Thymus (tissue), 11 donors: Measurements from ENCODE around the gene TMEM131L. TPM values are rescaled to one million over a fixed set of nuclear protein-coding genes. Genes with fewer than 3 reads are reported as not detected.

Experiments used
- DNase-seq, 9 donors: peaks; one replicate each; pipeline ENCODE4 v3.0.0-alpha.2; 2013; ENCODE audit warnings: low spot score in 9 of 9, low read depth in 6 of 9, missing footprints in 1 of 9
- H3K27ac ChIP-seq, 2 donors: one replicate each; pipeline ENCODE4 v1.5.1; 2013; ENCODE audit warnings: control low read depth in 1 of 2, low read depth in 1 of 2, low read length in 1 of 2, mild to moderate bottlenecking in 1 of 2, moderate library complexity in 1 of 2
- H3K27me3 ChIP-seq, 2 donors: one replicate each; pipeline ENCODE4 v1.5.1; 2013; ENCODE audit warnings: low read length in 1 of 2; ENCODE audit not compliant: control insufficient read depth in 2 of 2, insufficient read depth in 1 of 2
- H3K36me3 ChIP-seq, 2 donors: one replicate each; pipeline ENCODE4 v1.5.1; 2013; ENCODE audit warnings: low read length in 1 of 2, mild to moderate bottlenecking in 1 of 2, moderate library complexity in 1 of 2; ENCODE audit not compliant: control insufficient read depth in 2 of 2, insufficient read depth in 2 of 2
- H3K4me1 ChIP-seq, 2 donors: one replicate each; pipeline ENCODE4 v1.5.1; 2013; ENCODE audit warnings: low read length in 2 of 2; ENCODE audit not compliant: control insufficient read depth in 2 of 2, insufficient read depth in 2 of 2
- H3K4me3 ChIP-seq, 2 donors: one replicate each; pipeline ENCODE4 v1.5.1; 2013; ENCODE audit warnings: low read length in 2 of 2, control low read depth in 1 of 2, mild to moderate bottlenecking in 1 of 2
- H3K9me3 ChIP-seq, 2 donors: one replicate each; pipeline ENCODE4 v1.5.1; 2013; ENCODE audit warnings: low read length in 1 of 2, mild to moderate bottlenecking in 1 of 2; ENCODE audit not compliant: control insufficient read depth in 2 of 2, insufficient read depth in 1 of 2
- WGBS: extraction: QIAGEN DNeasy Blood & Tissue Kit; methylation state at CpG from one replicate; pipeline ENCODE4 v1.1.7; 2013; 5-methylcytosine and 5-hydroxymethylcytosine counted together
- polyA plus RNA-seq: library from polyadenylated mRNA; stranded (reverse); fragments of 200-250 nt; gene quantifications from one replicate; pipeline ENCODE4 v1.2.3, GENCODE V29; 2013
- total RNA-seq: library from RNA; stranded (reverse); fragments of 120-200 nt; gene quantifications from one replicate; pipeline ENCODE4 v1.2.4, GENCODE V29; 2013
- donor health status: healthy.

TMEM131L gene
- total and polyA plus RNA-seq, 2 donors, result 32.8 to 40.9 TPM

- Histone ChIP-seq H3K4me3 (no peak overlapping the region), H3K9me3 (no peaks in the 10 kb centered on the region), H3K4me1 (no peaks in the 10 kb centered on the region), H3K27ac (no peak overlapping the region), H3K27me3 (no peaks in the 10 kb centered on the region), H3K36me3 (peaks cover 23 to 95% of the 10 kb centered on the region in 2 donors)
- 76% methylated on average over 5 of the region's 5 CpGs for WGBS
- DNase-seq, result no peak
These were observed 144.6 kb downstream of the TMEM131L start for GRCh38 chr4:153610623-153611376.

- Histone ChIP-seq H3K27me3 (no peaks in the 10 kb centered on the region), H3K36me3 (peaks cover 19 to 92% of the 10 kb centered on the region in 2 donors), H3K4me3 (no peak overlapping the region), H3K9me3 (no peaks in the 10 kb centered on the region), H3K27ac (no peak overlapping the region), H3K4me1 (no peaks in the 10 kb centered on the region)
- no peak for DNase-seq
- 98% methylated on average over 3 of the region's 3 CpGs for WGBS
These were observed 145.5 kb downstream of the TMEM131L start for GRCh38 chr4:153611679-153612078.

DNA sequence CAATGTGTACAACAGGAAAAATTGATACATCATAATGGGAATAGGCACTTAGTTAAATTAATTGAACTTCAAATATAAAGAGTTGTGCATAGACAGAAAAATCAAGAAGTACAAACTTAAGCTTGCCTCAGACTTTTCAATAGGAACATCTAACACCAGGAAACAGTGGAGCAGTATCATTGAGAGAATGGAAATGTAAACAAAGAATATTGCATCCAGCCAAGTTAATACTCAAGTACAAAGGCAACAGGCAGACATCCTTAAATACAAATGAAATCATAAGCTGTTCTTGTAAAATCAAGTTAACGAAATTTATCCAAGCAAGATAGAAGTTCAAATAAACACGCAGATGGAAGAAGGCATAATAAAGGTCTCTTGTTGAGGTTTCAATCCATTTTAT lies 146.7 kb downstream of the TMEM131L start:
- peaks cover 17 to 92% of the 10 kb centered on the region in 2 donors for H3K36me3 ChIP-seq
- no peaks in the 10 kb centered on the region for H3K27me3 ChIP-seq
- WGBS, result 99% methylated on average over 2 of the region's 2 CpGs
- no peak for DNase-seq
- no peaks in the 10 kb centered on the region for H3K9me3 ChIP-seq
- no peaks in the 10 kb centered on the region for H3K4me1 ChIP-seq
- H3K4me3 ChIP-seq, result no peak overlapping the region
- no peak overlapping the region for H3K27ac ChIP-seq

- Histone ChIP-seq H3K4me3 (no peak overlapping the region), H3K36me3 (peaks cover 29 to 94% of the 10 kb centered on the region in 2 donors), H3K9me3 (no peaks in the 10 kb centered on the region), H3K27me3 (no peaks in the 10 kb centered on the region), H3K4me1 (no peaks in the 10 kb centered on the region), H3K27ac (no peak overlapping the region)
- WGBS, result 96% methylated on average over 8 of the region's 8 CpGs
- DNase-seq, result no peak
These were observed 149.9 kb downstream of the TMEM131L start for GRCh38 chr4:153616006-153616555.

DNA sequence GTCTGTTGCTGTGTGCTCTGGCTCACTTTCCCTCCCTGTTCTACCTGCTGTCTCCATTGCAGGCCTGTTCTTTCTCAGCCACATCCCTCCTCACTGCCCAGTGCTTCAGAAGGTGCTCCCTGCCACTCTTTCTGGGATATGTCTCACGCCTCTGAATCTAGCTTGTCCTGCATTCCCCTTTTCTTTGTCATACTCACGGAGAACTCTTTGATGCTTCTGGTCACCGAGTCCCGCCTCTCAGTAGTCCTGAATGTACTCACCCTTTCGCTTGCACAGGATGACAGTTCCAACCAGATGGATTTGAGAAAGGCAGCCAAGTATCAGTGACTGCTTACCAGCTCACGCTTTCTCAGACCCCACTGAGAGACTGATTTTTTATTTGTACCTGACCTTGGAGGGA lies 152.7 kb downstream of the TMEM131L start:
- DNase-seq, result no peak
- Histone ChIP-seq H3K27ac (no peak overlapping the region), H3K4me1 (no peaks in the 10 kb centered on the region), H3K27me3 (no peaks in the 10 kb centered on the region), H3K36me3 (peaks cover 51 to 95% of the 10 kb centered on the region in 2 donors), H3K4me3 (no peak overlapping the region), H3K9me3 (no peaks in the 10 kb centered on the region)
- WGBS, result 97% methylated on average over 6 of the region's 6 CpGs

DNA sequence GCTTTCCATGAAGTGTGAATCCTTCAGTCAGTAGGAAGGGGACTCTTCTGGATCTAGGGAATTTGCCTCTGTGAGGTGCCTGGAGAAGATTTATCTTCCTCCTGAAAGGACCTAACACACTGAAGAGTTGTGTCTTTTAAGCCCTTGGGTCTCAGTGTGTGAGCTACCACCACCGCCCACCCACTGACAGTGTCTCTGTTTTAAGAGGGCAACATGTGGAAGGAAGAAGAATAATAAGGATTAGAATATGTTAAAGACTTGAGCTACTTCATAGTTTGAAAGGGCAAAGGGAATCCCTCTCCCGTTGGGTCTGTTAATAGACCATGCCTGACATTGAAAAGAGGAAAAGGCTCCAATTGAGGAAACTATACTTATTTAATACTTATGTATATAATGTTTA lies 153.7 kb downstream of the TMEM131L start:
- H3K4me1 ChIP-seq, result no peaks in the 10 kb centered on the region
- H3K36me3 ChIP-seq, result peaks cover 53 to 95% of the 10 kb centered on the region in 2 donors
- H3K4me3 ChIP-seq, result no peak overlapping the region
- no peak overlapping the region for H3K27ac ChIP-seq
- no peaks in the 10 kb centered on the region for H3K27me3 ChIP-seq
- no peak for DNase-seq
- H3K9me3 ChIP-seq, result no peaks in the 10 kb centered on the region
- 95% methylated on average over 2 of the region's 2 CpGs for WGBS

DNA sequence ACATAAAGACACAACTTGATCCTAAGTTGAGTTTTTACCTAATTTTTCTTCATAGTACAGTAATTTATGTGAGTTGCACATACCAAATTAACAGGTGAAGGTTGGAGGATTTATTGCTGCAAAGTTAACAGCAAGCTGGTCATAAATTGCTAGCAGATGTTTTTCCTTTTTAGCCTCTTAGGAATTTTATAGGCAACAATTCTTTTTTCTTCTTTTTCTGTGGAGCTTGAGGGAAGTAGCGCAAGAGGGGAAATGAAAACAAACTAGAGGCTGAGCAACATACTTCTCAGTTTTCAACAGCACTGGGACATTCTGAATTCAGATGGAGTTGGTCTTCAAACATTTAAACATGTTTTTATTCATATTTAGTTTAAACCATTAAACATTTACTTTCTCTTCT lies 154.2 kb downstream of the TMEM131L start:
- peaks cover 55 to 95% of the 10 kb centered on the region in 2 donors for H3K36me3 ChIP-seq

DNA sequence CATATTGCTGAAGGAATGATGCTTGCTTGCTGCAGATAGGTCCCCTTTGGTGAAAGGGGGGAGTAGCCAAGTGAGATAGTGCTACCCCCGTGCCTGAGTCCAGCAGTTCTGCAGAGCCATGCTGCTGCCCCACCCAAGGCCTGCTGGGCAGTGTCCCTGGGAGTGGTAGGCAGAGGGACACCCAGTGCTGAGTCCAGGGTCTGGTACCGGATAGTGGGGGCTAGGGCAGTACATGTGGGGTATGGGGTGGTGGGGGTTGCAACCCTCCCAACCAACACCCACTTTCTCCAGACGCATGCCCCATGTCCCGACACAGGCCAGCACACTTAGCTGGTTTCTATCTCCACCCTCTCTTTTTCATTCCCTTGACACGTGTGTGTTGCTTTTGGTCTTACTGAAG lies 155.9 kb downstream of the TMEM131L start:
- no peak overlapping the region for H3K27ac ChIP-seq
- no peak overlapping the region for H3K4me3 ChIP-seq
- no peak for DNase-seq
- no peaks in the 10 kb centered on the region for H3K27me3 ChIP-seq
- H3K36me3 ChIP-seq, result peaks cover 57 to 96% of the 10 kb centered on the region in 2 donors
- WGBS, result over 99% methylated on average over 5 of the region's 5 CpGs
- H3K9me3 ChIP-seq, result no peaks in the 10 kb centered on the region
- H3K4me1 ChIP-seq, result no peaks in the 10 kb centered on the region

More for the DNA sequence above, 154.2 kb downstream of the TMEM131L start:
- H3K4me3 ChIP-seq, result no peak overlapping the region
- 90% methylated on average over 1 of the region's 1 CpG for whole genome bisulfite sequencing
- no peak overlapping the region for H3K27ac ChIP-seq
- no peak for DNase-seq
- H3K4me1 ChIP-seq, result no peaks in the 10 kb centered on the region
- H3K27me3 ChIP-seq, result no peaks in the 10 kb centered on the region
- no peaks in the 10 kb centered on the region for H3K9me3 ChIP-seq

DNA sequence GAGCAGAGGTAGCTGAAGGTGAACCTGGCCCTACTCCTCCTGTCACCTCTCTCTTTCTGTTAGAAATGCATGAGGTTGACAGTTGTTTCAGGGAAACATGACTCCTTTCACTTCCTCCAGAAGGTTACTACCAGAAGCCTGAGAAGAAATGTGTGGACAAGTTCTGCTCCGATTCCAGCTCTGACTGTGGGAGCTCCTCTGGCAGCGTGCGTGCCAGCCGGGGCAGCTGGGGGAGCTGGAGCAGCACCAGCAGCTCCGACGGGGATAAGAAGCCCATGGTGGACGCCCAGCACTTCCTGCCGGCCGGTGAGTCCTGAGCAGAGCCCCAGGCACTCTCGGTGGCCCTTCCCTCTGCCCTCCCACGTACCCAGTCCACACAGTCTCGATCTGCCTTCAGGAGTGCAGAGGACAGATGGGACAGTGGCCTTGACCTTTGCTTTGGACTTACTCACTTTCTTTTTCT lies 156.6 kb downstream of the TMEM131L start:
- 87% methylated on average over 12 of the region's 12 CpGs for WGBS

More for the DNA sequence above, 156.6 kb downstream of the TMEM131L start:
- H3K27me3 ChIP-seq, result no peaks in the 10 kb centered on the region
- H3K4me1 ChIP-seq, result no peaks in the 10 kb centered on the region
- peak overlapping the region in 1 of 2 donors; percentile 20 for H3K27ac ChIP-seq
- no peaks in the 10 kb centered on the region for H3K9me3 ChIP-seq
- no peak overlapping the region for H3K4me3 ChIP-seq
- peaks cover 64 to 96% of the 10 kb centered on the region in 2 donors for H3K36me3 ChIP-seq
- DNase-seq, result no peak
